Peyer's patch (tissue), 4 donors: ENCODE data around the gene GNL3.

Experiments
- POLR2A ChIP-seq, 2 donors: fragments of 450-650 bp; IDR thresholded peaks; one replicate each; pipeline ENCODE4 v1.5.1; 2017; ENCODE audit warnings: antibody characterized with exemption in 2 of 2, mild to moderate bottlenecking in 2 of 2, moderate library complexity in 2 of 2
- TF ChIP-seq, protein P1 (sequence below), 6 experiments: fragments of 450-650 bp in 4 of 6; fragments of 200-600 bp in 2 of 6; sonication (generic) in 1 of 6; IDR thresholded peaks; one replicate each; pipeline ENCODE4 v1.5.1; 2017 to 2019; ENCODE audit warnings: antibody characterized with exemption in 6 of 6, mild to moderate bottlenecking in 3 of 6, moderate library complexity in 1 of 6

DNA sequence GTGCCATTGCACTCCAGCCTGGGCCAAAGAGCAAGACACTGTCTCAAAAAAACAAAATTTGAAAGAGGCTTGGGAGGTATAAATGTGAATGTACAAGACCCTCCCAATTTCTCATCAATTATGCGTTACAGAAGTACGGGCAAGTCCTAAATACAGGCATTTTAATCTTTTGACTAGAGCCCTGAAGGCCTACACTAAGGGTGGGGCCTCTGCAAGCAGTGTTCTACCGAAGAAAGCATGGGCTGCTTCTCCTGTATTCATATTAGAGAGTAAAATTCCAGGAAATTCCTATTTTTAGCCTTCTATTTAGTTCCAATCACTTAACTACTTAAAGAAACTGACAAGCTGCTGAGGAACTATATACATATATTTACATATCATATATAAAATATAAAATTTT, 25.8 kb upstream of the GNL3 start:
- TF ChIP-seq, protein P1, sequence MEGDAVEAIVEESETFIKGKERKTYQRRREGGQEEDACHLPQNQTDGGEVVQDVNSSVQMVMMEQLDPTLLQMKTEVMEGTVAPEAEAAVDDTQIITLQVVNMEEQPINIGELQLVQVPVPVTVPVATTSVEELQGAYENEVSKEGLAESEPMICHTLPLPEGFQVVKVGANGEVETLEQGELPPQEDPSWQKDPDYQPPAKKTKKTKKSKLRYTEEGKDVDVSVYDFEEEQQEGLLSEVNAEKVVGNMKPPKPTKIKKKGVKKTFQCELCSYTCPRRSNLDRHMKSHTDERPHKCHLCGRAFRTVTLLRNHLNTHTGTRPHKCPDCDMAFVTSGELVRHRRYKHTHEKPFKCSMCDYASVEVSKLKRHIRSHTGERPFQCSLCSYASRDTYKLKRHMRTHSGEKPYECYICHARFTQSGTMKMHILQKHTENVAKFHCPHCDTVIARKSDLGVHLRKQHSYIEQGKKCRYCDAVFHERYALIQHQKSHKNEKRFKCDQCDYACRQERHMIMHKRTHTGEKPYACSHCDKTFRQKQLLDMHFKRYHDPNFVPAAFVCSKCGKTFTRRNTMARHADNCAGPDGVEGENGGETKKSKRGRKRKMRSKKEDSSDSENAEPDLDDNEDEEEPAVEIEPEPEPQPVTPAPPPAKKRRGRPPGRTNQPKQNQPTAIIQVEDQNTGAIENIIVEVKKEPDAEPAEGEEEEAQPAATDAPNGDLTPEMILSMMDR (IDR thresholded peaks at IDR 0.05), result no peak
- TF ChIP-seq POLR2A (IDR thresholded peaks at IDR 0.05), result no peak
